ENCODE data around the gene RSPH10B.
"Not testable (repeated sequence)": the region's sequence is repeated elsewhere in the genome, so short reads cannot be mapped to it uniquely, and the experiment has no call there.

Gene RSPH10B

DNA sequence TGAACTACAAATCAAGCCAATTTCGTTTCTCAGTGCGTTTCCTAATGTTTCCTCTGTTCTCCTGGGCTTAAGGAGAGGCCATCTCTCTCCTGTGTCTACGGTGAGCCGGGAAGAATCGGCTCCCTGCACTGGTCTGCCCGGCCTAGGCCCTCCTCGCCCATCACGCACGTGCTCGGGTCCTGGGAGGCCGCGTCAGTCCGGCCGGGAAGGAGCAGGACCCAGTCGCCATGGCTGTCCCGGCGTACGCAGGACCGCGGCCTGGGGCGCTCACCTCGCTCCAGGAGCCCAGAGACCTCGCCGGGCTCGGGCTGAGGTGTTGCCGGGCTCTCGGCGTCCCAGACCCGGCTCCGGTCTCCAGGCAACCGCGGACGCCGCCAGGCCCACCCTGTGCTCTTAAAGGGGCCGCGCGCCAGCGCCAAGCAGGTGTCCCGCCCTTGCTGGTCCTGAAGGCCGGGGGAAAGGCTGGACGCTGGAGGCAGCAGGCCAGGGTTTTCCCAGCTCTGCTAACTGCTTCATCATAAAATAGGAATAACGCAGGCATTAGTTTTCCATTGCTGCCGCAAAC lies at the start of gene RSPH10B:
Gene RSPH10B, minus strand, starts transcription at position 343 of the 565 bp plus-strand sequence. CDS start 3,573 bp downstream, outside the sequence.
- H3K27me3 ChIP-seq (ENCODE audit: low read depth); H3K36me3 ChIP-seq (replicated peaks); H3K9me3 ChIP-seq; H3K4me3 ChIP-seq; DNase-seq (ENCODE audit: low spot score in 2 of 2); H3K4me1 ChIP-seq; in situ Hi-C loops (cut with MboI; ENCODE audit: low sequenced_read_pairs): not testable (repeated sequence)

- Histone ChIP-seq H3K4me1 (peaks cover 8% of the 10 kb centered on the region), H3K27me3 (ENCODE audit: low read depth) (no peaks in the 10 kb centered on the region), H3K36me3 (replicated peaks) (peaks cover 77% of the 10 kb centered on the region), H3K9me3 (no peaks in the 10 kb centered on the region), H3K4me3 (no peak overlapping the region)
- DNase-seq (ENCODE audit: low spot score in 2 of 2) = no peak
- in situ Hi-C loops (cut with MboI; ENCODE audit: low sequenced_read_pairs) = no loop called here
Measured at GRCh38 chr7:6016653-6016966, 46.1 kb upstream of the RSPH10B start.

- Histone ChIP-seq H3K9me3 (no peaks in the 10 kb centered on the region), H3K27me3 (ENCODE audit: low read depth) (no peaks in the 10 kb centered on the region), H3K4me3 (no peak overlapping the region), H3K4me1 (peaks cover 13% of the 10 kb centered on the region), H3K36me3 (replicated peaks) (peaks cover 78% of the 10 kb centered on the region)
- in situ Hi-C loops (cut with MboI; ENCODE audit: low sequenced_read_pairs) = no loop called here
- no peak for DNase-seq (ENCODE audit: low spot score in 2 of 2)
Measured at GRCh38 chr7:6015917-6016652, 45.6 kb upstream of the RSPH10B start.

GRCh38 chr7:6012355-6013104 lies 42.0 kb upstream of the RSPH10B start:
- Histone ChIP-seq H3K27me3 (ENCODE audit: low read depth) (no peaks in the 10 kb centered on the region), H3K4me3 (no peak overlapping the region), H3K4me1 (peaks cover 20% of the 10 kb centered on the region), H3K9me3 (no peaks in the 10 kb centered on the region), H3K36me3 (replicated peaks) (peaks cover 49% of the 10 kb centered on the region)
- in situ Hi-C loops (cut with MboI; ENCODE audit: low sequenced_read_pairs) = no loop called here
- DNase-seq (ENCODE audit: low spot score in 2 of 2) = no peak

GRCh38 chr7:6011541-6011940 lies 41.1 kb upstream of the RSPH10B start:
- Histone ChIP-seq H3K36me3 (replicated peaks) (peaks cover 39% of the 10 kb centered on the region), H3K27me3 (ENCODE audit: low read depth) (no peaks in the 10 kb centered on the region), H3K4me3 (no peak overlapping the region; the same call in 1 of the 2 replicates), H3K4me1 (peaks cover 20% of the 10 kb centered on the region), H3K9me3 (no peaks in the 10 kb centered on the region)
- in situ Hi-C loops (cut with MboI; ENCODE audit: low sequenced_read_pairs) = no loop called here
- DNase-seq (ENCODE audit: low spot score in 2 of 2) = no peak

DNA sequence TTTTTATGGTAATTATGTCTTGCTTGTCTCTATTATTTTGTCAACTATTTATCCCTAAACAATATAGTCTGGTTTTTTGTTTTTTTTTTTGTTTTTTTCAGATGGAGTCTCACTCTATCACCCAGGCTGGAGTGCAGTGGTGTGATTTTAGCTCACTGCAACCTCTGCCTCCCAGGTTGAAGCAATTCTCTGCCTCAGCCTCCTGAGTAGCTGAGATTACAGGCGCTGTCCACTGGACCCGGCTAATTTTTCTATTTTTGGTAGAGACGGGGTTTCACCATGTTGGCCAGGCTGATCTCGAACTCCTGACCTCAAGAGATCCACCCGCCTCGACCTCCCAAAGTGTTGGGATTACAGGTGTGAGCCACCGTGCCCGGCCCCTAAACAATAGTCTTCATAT lies 39.9 kb upstream of the RSPH10B start:
- H3K4me1 ChIP-seq = peaks cover 16% of the 10 kb centered on the region
- peak overlapping the region; percentile 73 for H3K4me3 ChIP-seq
- H3K9me3 ChIP-seq; in situ Hi-C loops (cut with MboI; ENCODE audit: low sequenced_read_pairs); H3K27me3 ChIP-seq (ENCODE audit: low read depth); DNase-seq (ENCODE audit: low spot score in 2 of 2): not testable (repeated sequence)
- peaks cover 27% of the 10 kb centered on the region for H3K36me3 ChIP-seq (replicated peaks)

DNA sequence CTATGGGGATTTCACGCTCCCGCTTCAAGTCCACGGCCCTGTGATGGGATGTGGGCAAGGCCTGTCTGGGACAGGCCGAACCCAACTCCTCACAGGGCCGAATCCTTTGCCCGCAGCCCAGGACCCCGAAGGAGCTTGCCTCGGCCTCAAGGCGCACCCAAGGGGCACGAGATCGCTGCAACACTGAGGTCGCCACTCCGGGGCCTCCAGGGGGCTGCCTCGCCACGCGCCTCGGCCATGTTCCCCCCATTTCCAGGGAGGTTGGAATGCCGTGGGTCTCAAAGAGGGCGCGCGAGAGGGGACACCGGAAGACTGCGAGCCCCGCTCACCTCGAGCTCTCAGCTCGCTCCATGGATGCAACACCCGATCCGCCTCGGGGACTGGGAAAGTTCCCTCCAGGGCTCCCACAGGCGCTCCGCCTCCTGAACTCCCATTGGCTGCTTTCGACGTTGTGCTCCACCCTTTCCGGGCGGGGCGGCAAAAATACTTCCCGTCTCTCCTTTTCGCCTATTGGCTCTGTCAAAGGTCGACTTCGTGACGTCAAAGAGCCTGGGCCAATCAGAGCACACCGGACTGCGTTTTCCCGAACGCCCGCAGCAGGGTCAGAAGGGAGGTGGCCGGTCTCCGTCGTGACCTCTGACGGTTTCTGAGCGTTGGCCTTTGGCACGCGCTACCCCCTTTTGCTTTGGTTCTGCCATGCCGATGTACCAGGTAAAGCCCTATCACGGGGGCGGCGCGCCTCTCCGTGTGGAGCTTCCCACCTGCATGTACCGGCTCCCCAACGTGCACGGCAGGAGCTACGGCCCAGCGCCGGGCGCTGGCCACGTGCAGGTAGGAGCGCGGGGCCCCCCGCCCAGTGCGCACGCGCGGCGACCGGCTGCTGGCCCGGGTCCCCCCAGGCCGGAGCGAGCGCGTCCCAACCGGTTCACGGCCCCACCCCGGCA lies 38.5 kb upstream of the RSPH10B start, which contains the start of the genes AIMP2 and PMS2:
Gene AIMP2, plus strand, starts transcription at position 605 of the 944 bp plus-strand sequence. Its CDS starts 92 bp downstream, at position 697.
Gene PMS2, minus strand, starts transcription at position 382 of the 944 bp plus-strand sequence. Its CDS starts 30 bp downstream, at position 352.
- no peaks in the 10 kb centered on the region for H3K9me3 ChIP-seq
- H3K4me3 ChIP-seq = peak within 1 kb of the TSS; percentile 73
- DNase-seq (ENCODE audit: low spot score in 2 of 2) = peak; percentile 97 to 99
- peaks cover 17% of the 10 kb centered on the region for H3K4me1 ChIP-seq
- no peaks in the 10 kb centered on the region for H3K27me3 ChIP-seq (ENCODE audit: low read depth)
- in situ Hi-C loops (cut with MboI; ENCODE audit: low sequenced_read_pairs) = no loop called here
- H3K36me3 ChIP-seq (replicated peaks) = peaks cover 16% of the 10 kb centered on the region

GRCh38 chr7:6007835-6008590 lies 37.5 kb upstream of the RSPH10B start:
- H3K4me3 ChIP-seq = peak overlapping the region; percentile 73
- DNase-seq (ENCODE audit: low spot score in 2 of 2); H3K27me3 ChIP-seq (ENCODE audit: low read depth); in situ Hi-C loops (cut with MboI; ENCODE audit: low sequenced_read_pairs); H3K9me3 ChIP-seq: not testable (repeated sequence)
- H3K4me1 ChIP-seq = peaks cover 20% of the 10 kb centered on the region
- H3K36me3 ChIP-seq (replicated peaks) = peaks cover 16% of the 10 kb centered on the region

DNA sequence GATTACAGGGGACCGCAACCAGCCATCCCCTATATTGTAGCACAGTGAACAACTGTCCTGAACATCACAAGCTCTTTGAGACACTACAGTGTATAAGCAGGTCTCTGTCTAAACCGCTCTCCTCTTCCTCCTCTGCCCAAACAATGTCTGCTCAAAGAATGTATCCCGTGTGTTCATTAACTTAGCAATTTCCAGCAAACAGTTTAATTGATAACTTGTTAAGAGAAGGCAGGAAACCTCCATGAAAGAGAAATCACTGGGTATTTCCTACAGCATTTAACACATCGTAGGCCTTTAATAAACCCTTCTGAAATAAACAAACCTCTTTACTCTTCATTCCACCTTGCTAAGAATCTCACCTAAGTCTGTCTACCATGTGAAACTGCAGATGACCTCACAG lies 36.9 kb upstream of the RSPH10B start:
- in situ Hi-C loops (cut with MboI; ENCODE audit: low sequenced_read_pairs) = no loop called here
- Histone ChIP-seq H3K9me3 (no peaks in the 10 kb centered on the region), H3K36me3 (replicated peaks) (peaks cover 19% of the 10 kb centered on the region), H3K27me3 (ENCODE audit: low read depth) (no peaks in the 10 kb centered on the region), H3K4me3 (no peak overlapping the region), H3K4me1 (peaks cover 20% of the 10 kb centered on the region)
- DNase-seq (ENCODE audit: low spot score in 2 of 2) = no peak

DNA sequence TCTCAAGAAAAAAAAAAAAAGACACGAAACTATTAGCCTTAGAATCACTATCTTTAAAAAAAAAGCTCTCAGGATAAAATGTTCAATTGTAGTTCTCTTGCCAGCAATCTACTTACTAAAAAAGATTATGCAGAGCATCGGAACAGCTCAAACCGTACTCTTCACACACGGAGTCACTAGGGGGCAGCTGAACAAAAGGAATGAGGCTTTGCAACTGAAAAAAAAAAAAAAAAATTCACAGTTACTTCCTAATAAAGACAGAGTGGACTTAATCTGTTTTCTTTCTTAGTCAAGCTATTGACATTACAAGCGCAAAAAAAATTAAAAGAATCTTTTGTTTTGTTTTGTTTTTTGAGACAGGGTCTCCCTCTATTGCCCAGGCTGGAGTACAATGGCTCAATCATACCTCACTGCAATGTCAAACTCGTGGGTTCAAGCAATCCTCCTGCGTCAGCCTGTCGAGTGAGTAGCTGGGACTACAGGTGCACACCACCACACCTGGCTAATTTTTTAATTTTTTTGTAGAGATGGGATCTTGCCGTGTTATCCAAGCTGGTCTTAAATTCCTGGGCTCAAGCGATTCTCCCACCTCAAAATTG lies 26.8 kb upstream of the RSPH10B start:
- Histone ChIP-seq H3K36me3 (replicated peaks) (peaks cover 48% of the 10 kb centered on the region), H3K4me1 (peaks cover 26% of the 10 kb centered on the region), H3K9me3 (no peaks in the 10 kb centered on the region), H3K27me3 (ENCODE audit: low read depth) (no peaks in the 10 kb centered on the region), H3K4me3 (no peak overlapping the region)
- DNase-seq (ENCODE audit: low spot score in 2 of 2) = peak; percentile 71
- in situ Hi-C loops (cut with MboI; ENCODE audit: low sequenced_read_pairs) = loop anchor here (25.0 kb wide), 1 partner anchor 135 kb away; no protein-coding TSS in a partner anchor

- H3K4me3 ChIP-seq; H3K4me1 ChIP-seq; DNase-seq (ENCODE audit: low spot score in 2 of 2); H3K9me3 ChIP-seq; H3K27me3 ChIP-seq (ENCODE audit: low read depth): not testable (repeated sequence)
- in situ Hi-C loops (cut with MboI; ENCODE audit: low sequenced_read_pairs) = loop anchor here (25.0 kb wide), 1 partner anchor 125 kb away; no protein-coding TSS in a partner anchor
- H3K36me3 ChIP-seq (replicated peaks) = peaks cover 42% of the 10 kb centered on the region
Measured at GRCh38 chr7:5987061-5987460, 16.6 kb upstream of the RSPH10B start.

GRCh38 chr7:5979680-5980314 lies 9.3 kb upstream of the RSPH10B start:
- H3K27me3 ChIP-seq (ENCODE audit: low read depth); H3K4me3 ChIP-seq; DNase-seq (ENCODE audit: low spot score in 2 of 2); H3K36me3 ChIP-seq (replicated peaks); H3K9me3 ChIP-seq; H3K4me1 ChIP-seq: not testable (repeated sequence)
- in situ Hi-C loops (cut with MboI; ENCODE audit: low sequenced_read_pairs) = loop anchor here (25.0 kb wide), 1 partner anchor 117 kb away; no protein-coding TSS in a partner anchor
